Heart left ventricle (tissue), 16 donors: ENCODE results near the gene OPRL1. TPM values are rescaled to one million over a fixed set of nuclear protein-coding genes. Genes with fewer than 3 reads are reported as not detected.

Experiments used
- ATAC-seq, 4 donors: fragments of 200-7000 bp; cut with Tn5 transposase; one replicate each; pipeline ENCODE4 v1.9.1; 2020 to 2022; ENCODE audit warnings: moderate library complexity in 4 of 4, mild to moderate bottlenecking in 3 of 4, moderate number of reproducible peaks in 1 of 4
- DNase-seq, 5 donors: peaks; one replicate each; pipeline ENCODE4 v3.0.0-alpha.2; 2020
- H3K27ac ChIP-seq, 12 donors: fragments of 200-600 bp; sonication (generic) in 4 of 12; one replicate each; pipeline versions ENCODE4 v1.5.0 to v1.8.0; 2016 to 2022; ENCODE audit warnings: mild to moderate bottlenecking in 2 of 12
- H3K27me3 ChIP-seq, 9 donors: fragments of 200-600 bp; sonication (generic) in 2 of 9; one replicate each; pipeline versions ENCODE4 v1.5.1 to v1.8.0; 2016 to 2022; ENCODE audit warnings: mild to moderate bottlenecking in 3 of 9
- H3K36me3 ChIP-seq, 9 donors: fragments of 200-600 bp; sonication (generic) in 2 of 9; one replicate each; pipeline versions ENCODE4 v1.5.0 to v1.8.0; 2018 to 2022; ENCODE audit warnings: mild to moderate bottlenecking in 2 of 9
- H3K4me1 ChIP-seq, 12 donors: fragments of 200-600 bp; sonication (generic) in 4 of 12; one replicate each; pipeline versions ENCODE4 v1.5.0 to v1.8.0; 2016 to 2022; ENCODE audit warnings: mild to moderate bottlenecking in 3 of 12
- H3K4me3 ChIP-seq, 12 donors: fragments of 200-600 bp; sonication (generic) in 4 of 12; one replicate each; pipeline versions ENCODE4 v1.5.0 to v1.8.0; 2017 to 2022; ENCODE audit warnings: mild to moderate bottlenecking in 9 of 12, moderate library complexity in 4 of 12
- H3K9me3 ChIP-seq, 12 donors: fragments of 200-600 bp; sonication (generic) in 4 of 12; one replicate each; pipeline versions ENCODE4 v1.5.0 to v1.8.0; 2016 to 2022; ENCODE audit warnings: mild to moderate bottlenecking in 1 of 12
- CTCF ChIP-seq, 12 donors: fragments of 200-600 bp; sonication (generic) in 4 of 12; IDR thresholded peaks; one replicate each; pipeline versions ENCODE4 v1.5.0 to v1.8.0; 2018 to 2022; ENCODE audit warnings: antibody characterized with exemption in 12 of 12, mild to moderate bottlenecking in 5 of 12
- POLR2A ChIP-seq, 2 donors: fragments of 450-650 bp; IDR thresholded peaks; one replicate each; pipeline ENCODE4 v1.6.1; 2017; ENCODE audit warnings: antibody characterized with exemption in 2 of 2, mild to moderate bottlenecking in 2 of 2, moderate library complexity in 2 of 2
- WGBS, 4 donors: extraction: QIAGEN DNeasy Blood & Tissue Kit in 2 of 4; methylation state at CpG; one replicate each; pipeline versions ENCODE4 v1.1.5 to v1.1.7; 2013 to 2018; 5-methylcytosine and 5-hydroxymethylcytosine counted together
- intact Hi-C, 10 donors: fragments of 100-400 bp; cut with DNase I; formaldehyde crosslinking; loops; one replicate each; pipeline versions ENCODE4 v1.11.1 to v1.14.2; 2022
- polyA plus RNA-seq, 2 donors: library from polyadenylated mRNA; stranded (reverse); fragments of 200-250 nt; gene quantifications; one replicate each; pipeline ENCODE4 v1.2.3, GENCODE V29; 2013
- total RNA-seq, 9 donors: library from RNA; depleted of rRNA in 2 of 9; stranded (reverse); fragments of >200 nt in 2 of 9; fragmentation: NEBNext Ultra II Directional in 3 of 9; extraction: Animal tissue kit (Norgen Biotek cat#: 25700) in 3 of 9; gene quantifications; one replicate each; pipeline versions ENCODE4 v1.1.0 to v1.2.4, GENCODE V29; 2016 to 2023
- donor health status: ischemic (EF 13 %, LVEDD 7.1; RV severe dilation, severe dysfunction).
- donor health status: healthy with polysubstance abuse.
- donor health status: DM: no; HTN: yes; CAD: no.
- donor health status: DM: no; HTN: no; CAD: no.
- donor health status: ischemic (EF 25% LVEDD 6.9; RV normal size, moderate dysfunction).
- donor health status: ischemic (EF 25% LVEDD 5.7; RV mildly dilated, moderate dysfunction).
- donor health status: healthy.
- donor health status: DM: yes; HTN: yes; CAD: no.
- donor health status: ischemic (EF 35%, LVEDD 5.7; RV mildly dilated, moderate dysfunction).
- donor health status: nonischemic (EF 11% LVEDD 7.7; RV severe dilation, severe dysfunction).
- donor health status: DM: yes; HTN: yes; CAD: no.
- donor health status: PGD.
- donor health status: ischemic (EF 29% LVEDD 5.4; RV normal size, mild dysfunction).
- donor health status: nonischemic (EF 23%, LVEDD 6.1; RV moderate dilation, normal function).

The OPRL1 gene
- total and polyA plus RNA-seq, 11 donors = 0.18 to 1.9 (median 0.54) TPM

GRCh38 chr20:64067733-64068307 is 12.1 kb upstream of the OPRL1 start:
- intact Hi-C loops = loop anchor here in 1 of 10 donors (10.0 kb wide), 1 partner anchor 173 kb away; the partner anchor contains the start of gene DNAJC5

GRCh38 chr20:64068386-64069208 is 11.3 kb upstream of the OPRL1 start:
- H3K4me1 ChIP-seq = peaks cover 2 to 33% (median 11%) of the 10 kb centered on the region in 12 donors
- ATAC-seq (no peak), DNase-seq (no peak)
- TF ChIP-seq CTCF (IDR thresholded peaks at IDR 0.05) = no peak
- no peak for TF ChIP-seq POLR2A (IDR thresholded peaks at IDR 0.05)
- 78 to 92% (median 85%) methylated on average over 10 to 12 of the region's 12 CpGs for WGBS, 4 donors
- H3K9me3 ChIP-seq = no peaks in the 10 kb centered on the region
- H3K27me3 ChIP-seq = no peaks in the 10 kb centered on the region
- no peak overlapping the region for H3K27ac ChIP-seq
- intact Hi-C loops = loop anchor here in 1 of 10 donors (10.0 kb wide), 1 partner anchor 174 kb away; the partner anchor contains the start of gene DNAJC5
- peaks cover 0 to 21% (median 14%) of the 10 kb centered on the region in 9 donors for H3K36me3 ChIP-seq
- no peak overlapping the region for H3K4me3 ChIP-seq

More at GRCh38 chr20:64067733-64068307, 12.1 kb upstream of the OPRL1 start:
- no peak for DNase-seq
- no peaks in the 10 kb centered on the region for H3K27me3 ChIP-seq
- no peak for ATAC-seq
- TF ChIP-seq POLR2A (IDR thresholded peaks at IDR 0.05) (no peak), CTCF (IDR thresholded peaks at IDR 0.05) (no peak)
- WGBS, 4 donors = 71 to 90% (median 78%) methylated on average over 4 to 12 of the region's 12 CpGs
- peaks cover 2 to 35% (median 13%) of the 10 kb centered on the region in 12 donors for H3K4me1 ChIP-seq
- no peaks in the 10 kb centered on the region for H3K9me3 ChIP-seq
- peaks cover 0 to 14% (median 8%) of the 10 kb centered on the region in 9 donors for H3K36me3 ChIP-seq
- H3K4me3 ChIP-seq = no peak overlapping the region
- H3K27ac ChIP-seq = no peak overlapping the region

- WGBS, 4 donors = 88 to 93% (median 93%) methylated on average over 8 to 20 of the region's 20 CpGs
- DNase-seq (no peak), ATAC-seq (no peak)
- H3K27me3 ChIP-seq = no peaks in the 10 kb centered on the region
- no peak overlapping the region for H3K27ac ChIP-seq
- H3K9me3 ChIP-seq = no peaks in the 10 kb centered on the region
- peaks cover 0 to 27% (median 5%) of the 10 kb centered on the region in 12 donors for H3K4me1 ChIP-seq
- peaks cover 0 to 27% (median 19%) of the 10 kb centered on the region in 9 donors for H3K36me3 ChIP-seq
- H3K4me3 ChIP-seq = no peak overlapping the region
- intact Hi-C loops = loop anchor here in 1 of 10 donors (10.0 kb wide), 1 partner anchor 174 kb away; the partner anchor contains the start of gene DNAJC5
- TF ChIP-seq POLR2A (IDR thresholded peaks at IDR 0.05) = no peak
- no peak for TF ChIP-seq CTCF (IDR thresholded peaks at IDR 0.05)
Observed at GRCh38 chr20:64069209-64069613, 10.7 kb upstream of the OPRL1 start.
